ENCODE data around the gene FBXL16.
A peak's percentile ranks its signal among the peaks of the same experiment; 100 is the strongest.

Gene FBXL16

DNA sequence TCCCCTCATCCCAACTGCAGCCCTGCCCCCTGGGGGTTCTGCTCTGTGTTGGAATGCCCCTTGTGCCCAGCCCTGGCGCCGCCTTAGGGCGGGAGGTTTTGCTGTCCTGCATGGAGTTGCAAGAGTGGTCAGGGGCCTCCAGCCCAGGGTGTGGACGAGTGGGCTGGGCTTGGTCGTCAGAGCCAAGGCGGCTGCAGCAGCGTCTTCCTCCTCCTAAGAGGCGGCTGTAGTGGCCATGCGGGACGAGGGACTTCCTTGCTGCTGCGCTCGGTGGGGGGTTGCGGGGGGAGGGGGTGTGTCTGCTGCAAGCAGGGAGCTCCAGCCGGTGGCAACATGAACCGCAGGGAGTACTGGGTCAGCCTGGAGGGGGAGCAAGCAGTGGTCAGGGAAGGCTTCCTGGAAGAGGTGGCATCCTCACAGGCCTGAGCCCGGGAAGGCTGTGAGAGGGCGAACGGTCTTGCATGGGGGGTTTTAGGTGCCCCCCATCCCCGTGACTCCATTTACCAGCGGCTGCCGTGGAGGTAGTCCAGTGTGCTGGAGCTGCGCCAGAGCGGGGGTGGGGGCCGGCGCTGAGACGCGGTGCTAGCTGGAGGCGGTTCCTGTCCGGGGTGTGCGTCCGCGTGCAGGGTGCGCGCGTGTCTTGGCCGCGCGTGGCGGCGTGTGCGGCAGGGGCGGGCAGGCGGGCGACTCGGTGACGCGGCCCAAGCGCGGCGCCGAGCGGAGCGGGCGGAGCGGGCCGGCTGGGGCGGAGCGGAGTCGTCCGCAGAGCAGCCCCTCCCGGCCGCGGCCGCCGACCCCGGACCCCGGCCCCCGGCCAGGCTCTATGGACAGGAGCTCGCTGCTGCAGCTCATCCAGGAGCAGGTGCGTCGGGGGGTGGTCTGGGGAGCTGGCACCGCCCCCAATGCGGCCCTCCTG, 30.4 kb downstream of the FBXL16 start, which contains the start of gene RHBDL1:
TSS of gene RHBDL1 (plus strand) at position 704 of the 916 bp plus-strand sequence. CDS start at position 824, 120 bp downstream.
- TF ChIP-seq EZH2phosphoT487 (IDR thresholded peaks at IDR 0.05; ENCODE audit: low read depth) (no peak), CTCF (IDR thresholded peaks at IDR 0.05; ENCODE audit: low read depth, low read length) (no peak)
- H3K27ac ChIP-seq (ENCODE audit: low read length): no peak within 1 kb of the TSS
- no peaks in the 10 kb centered on the region for H3K9me3 ChIP-seq (ENCODE audit: insufficient read depth, low read length)
- H3K79me2 ChIP-seq (ENCODE audit: low read length): no peaks in the 10 kb centered on the region
- H4K20me1 ChIP-seq (ENCODE audit: insufficient read depth, low read length): no peaks in the 10 kb centered on the region
- no peak within 1 kb of the TSS; the same call in 1 of the 2 replicates for H3K4me3 ChIP-seq (ENCODE audit: low read length)
- no peaks in the 10 kb centered on the region for H3K27me3 ChIP-seq (ENCODE audit: low read depth, low read length)
- H3K4me1 ChIP-seq (ENCODE audit: low read length): no peaks in the 10 kb centered on the region
- H3K36me3 ChIP-seq (replicated peaks; ENCODE audit: low read depth, low read length): peaks cover 17% of the 10 kb centered on the region
- peak within 1 kb of the TSS; percentile 28 for H3K4me2 ChIP-seq (ENCODE audit: low read length)
- no peak within 1 kb of the TSS for H3K9ac ChIP-seq (ENCODE audit: low read length)
- no peak within 1 kb of the TSS for H2AFZ ChIP-seq (ENCODE audit: low read depth, low read length)

DNA sequence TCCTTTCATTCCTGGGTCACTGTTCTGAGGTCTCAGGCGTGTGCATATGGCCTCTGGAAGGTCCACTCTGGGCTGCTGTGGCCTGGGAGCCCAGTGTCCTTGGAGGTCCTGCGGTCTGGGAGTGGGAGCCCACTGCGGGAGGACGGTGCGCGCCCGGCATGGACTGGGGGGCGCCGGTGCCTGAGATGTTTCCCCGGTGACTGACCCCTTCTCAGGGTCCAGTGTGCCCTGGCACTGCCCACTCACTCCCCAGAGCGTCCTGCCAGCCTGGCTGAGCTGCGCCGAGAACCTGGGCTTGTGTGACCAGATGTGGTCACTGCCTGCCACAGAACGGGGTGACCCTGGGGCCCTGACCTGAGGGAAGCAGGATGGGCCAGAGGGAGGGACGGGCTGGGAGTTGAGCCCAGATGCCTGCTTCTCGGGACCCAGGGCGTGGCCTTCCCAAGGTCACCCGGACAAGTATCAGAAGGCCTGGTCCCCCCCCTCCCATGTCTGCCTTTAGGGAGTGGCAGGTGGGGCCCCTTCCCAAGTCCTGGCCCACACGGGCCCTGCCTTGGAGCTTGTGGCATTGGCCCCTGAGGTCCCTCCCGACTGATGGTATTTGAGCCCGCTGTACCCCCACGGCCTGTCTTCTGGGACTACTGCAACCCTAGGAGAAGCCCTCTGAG, 31.3 kb downstream of the FBXL16 start:
- Histone ChIP-seq H3K27me3 (ENCODE audit: low read depth, low read length) (no peaks in the 10 kb centered on the region), H3K4me1 (ENCODE audit: low read length) (peaks cover 2% of the 10 kb centered on the region), H3K36me3 (replicated peaks; ENCODE audit: low read depth, low read length) (peaks cover 26% of the 10 kb centered on the region), H4K20me1 (ENCODE audit: insufficient read depth, low read length) (no peaks in the 10 kb centered on the region), H2AFZ (ENCODE audit: low read depth, low read length) (no peak overlapping the region), H3K27ac (ENCODE audit: low read length) (no peak overlapping the region), H3K9me3 (ENCODE audit: insufficient read depth, low read length) (no peaks in the 10 kb centered on the region), H3K4me3 (ENCODE audit: low read length) (no peak overlapping the region), H3K79me2 (ENCODE audit: low read length) (peaks cover 7% of the 10 kb centered on the region), H3K9ac (ENCODE audit: low read length) (no peak overlapping the region), H3K4me2 (ENCODE audit: low read length) (no peak overlapping the region)
- no peak for TF ChIP-seq CTCF (IDR thresholded peaks at IDR 0.05; ENCODE audit: low read depth, low read length)
- TF ChIP-seq EZH2phosphoT487 (IDR thresholded peaks at IDR 0.05; ENCODE audit: low read depth): no peak

DNA sequence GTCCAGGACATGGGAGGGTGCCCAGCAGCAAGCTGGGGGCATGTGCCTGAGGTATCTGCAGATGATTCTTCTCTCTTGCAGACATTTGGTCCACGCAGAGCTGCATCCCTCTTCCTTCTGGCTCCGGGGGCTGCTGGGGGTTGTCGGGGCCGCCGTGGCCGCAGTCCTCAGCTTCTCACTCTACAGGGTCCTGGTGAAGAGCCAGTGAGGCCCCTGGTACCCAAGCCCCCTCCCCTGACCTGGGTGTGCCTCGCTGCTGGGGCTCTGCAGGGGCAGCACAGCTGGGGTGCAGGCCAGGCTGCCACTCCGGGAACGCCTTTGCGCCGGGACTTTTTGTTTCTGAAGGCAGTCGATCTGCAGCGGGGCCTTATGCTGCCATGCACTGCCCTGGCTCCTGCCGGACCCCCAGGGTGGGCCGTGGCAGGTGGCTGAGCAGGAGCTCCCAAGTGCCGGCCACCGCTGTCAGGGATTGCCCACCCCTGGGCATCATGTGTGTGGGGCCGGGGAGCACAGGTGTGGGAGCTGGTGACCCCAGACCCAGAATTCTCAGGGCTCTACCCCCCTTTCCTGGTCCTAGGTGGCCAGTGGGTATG, 32.1 kb downstream of the FBXL16 start:
- peaks cover 26% of the 10 kb centered on the region for H3K36me3 ChIP-seq (replicated peaks; ENCODE audit: low read depth, low read length)

More for the DNA sequence above, 32.1 kb downstream of the FBXL16 start:
- Histone ChIP-seq H3K27ac (ENCODE audit: low read length) (no peak overlapping the region), H3K4me1 (ENCODE audit: low read length) (peaks cover 7% of the 10 kb centered on the region), H3K79me2 (ENCODE audit: low read length) (peaks cover 15% of the 10 kb centered on the region), H3K4me3 (ENCODE audit: low read length) (no peak overlapping the region), H2AFZ (ENCODE audit: low read depth, low read length) (no peak overlapping the region), H3K27me3 (ENCODE audit: low read depth, low read length) (no peaks in the 10 kb centered on the region), H3K9ac (ENCODE audit: low read length) (no peak overlapping the region), H3K4me2 (ENCODE audit: low read length) (no peak overlapping the region), H3K9me3 (ENCODE audit: insufficient read depth, low read length) (no peaks in the 10 kb centered on the region), H4K20me1 (ENCODE audit: insufficient read depth, low read length) (no peaks in the 10 kb centered on the region)
- no peak for TF ChIP-seq CTCF (IDR thresholded peaks at IDR 0.05; ENCODE audit: low read depth, low read length)
- TF ChIP-seq EZH2phosphoT487 (IDR thresholded peaks at IDR 0.05; ENCODE audit: low read depth): no peak
